CD4-positive, alpha-beta T cell treated with Interleukin-15 for 4 hours (primary cell): ENCODE results near the gene COMP.

Experiments
- DNase-seq: peaks from one replicate; pipeline ENCODE4 v3.0.0-alpha.2; 2020; ENCODE audit warnings: low spot score

COMP gene

DNA sequence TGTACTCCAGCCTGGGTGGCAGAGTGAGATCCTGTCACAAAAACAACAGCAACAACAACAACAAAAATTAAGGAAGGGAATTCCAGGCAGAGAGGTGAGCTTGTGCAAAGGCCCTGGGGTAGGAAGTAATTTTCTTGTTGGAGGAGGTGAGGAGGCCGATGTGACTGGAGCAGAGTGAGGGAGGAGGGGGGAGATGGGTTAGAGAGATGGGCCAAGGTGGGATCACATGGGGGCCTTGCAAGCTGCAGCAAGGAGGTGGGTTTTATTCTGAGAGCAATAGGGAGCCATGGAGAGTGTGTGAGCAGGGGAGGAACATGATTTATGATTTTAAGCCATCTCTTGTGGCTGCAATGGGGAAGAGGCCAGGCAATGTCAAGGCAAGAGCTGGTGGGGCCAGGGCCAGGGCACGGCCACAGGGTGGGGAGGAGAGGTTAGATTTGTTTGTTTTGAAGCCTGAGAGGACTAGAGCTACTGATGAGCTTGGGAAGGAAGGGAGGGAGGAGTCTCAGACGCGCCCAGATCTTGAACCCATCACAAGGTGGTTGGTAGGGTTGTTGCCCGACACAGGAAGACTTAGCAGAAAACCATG is 12.5 kb upstream of the COMP start:
- DNase-seq = no peak

DNA sequence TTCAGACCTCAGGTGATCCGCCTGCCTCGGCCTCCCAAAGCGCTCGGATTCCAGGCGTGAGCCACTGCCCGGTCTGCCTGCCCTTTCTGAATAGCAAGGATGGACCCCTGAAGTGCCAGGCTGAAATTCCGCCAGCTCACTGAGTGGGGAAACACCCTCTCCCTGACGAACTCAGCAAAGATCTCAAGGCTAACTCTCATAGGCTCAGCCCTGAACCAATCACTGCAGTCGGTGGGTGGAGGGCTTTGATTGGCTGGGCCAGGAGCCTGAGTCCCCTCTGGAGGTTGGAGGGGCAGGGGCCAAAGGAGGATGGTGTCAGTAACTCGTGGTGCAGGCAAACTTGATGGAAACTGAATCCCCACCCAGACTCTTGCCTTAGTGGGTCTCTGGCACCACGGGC is 11.2 kb upstream of the COMP start:
- no peak for DNase-seq

DNA sequence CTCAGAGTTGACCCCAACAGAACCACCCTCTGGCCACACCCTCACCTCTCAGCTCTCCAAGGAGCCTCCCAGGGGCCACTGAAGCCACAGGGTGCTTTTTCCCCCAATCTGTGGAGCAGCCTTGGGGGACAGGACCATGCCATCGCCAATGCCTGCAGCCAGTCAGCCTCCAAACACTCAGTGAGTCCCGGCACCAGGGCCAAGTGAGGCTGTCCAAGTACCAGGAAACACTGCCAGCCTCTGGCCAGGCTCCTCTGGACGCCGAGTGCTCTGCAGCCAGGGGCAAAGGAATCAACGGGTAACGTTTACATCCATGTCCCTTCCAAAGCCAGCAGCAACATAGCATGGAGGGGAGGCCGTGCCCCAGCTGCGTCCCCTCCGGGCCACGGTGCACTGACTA is 9.5 kb upstream of the COMP start:
- DNase-seq = no peak

DNA sequence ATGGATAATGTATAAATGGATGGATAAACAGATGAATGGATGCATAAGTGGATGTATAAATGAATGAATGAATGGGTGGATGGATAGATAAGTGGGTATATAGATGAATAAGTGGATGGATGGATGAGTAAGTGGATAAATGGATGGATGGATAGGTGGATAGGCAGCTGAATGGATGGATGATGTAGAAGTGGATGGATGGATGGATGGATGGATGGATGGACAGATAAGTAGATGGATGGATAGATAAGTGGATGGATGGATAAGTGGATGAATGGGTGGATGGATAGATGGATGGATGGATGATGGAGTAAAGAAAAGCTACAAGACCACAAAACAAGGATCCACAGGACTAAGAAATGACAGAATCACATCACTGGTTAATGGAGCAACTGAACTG is 9.0 kb upstream of the COMP start:
- DNase-seq = no peak

DNA sequence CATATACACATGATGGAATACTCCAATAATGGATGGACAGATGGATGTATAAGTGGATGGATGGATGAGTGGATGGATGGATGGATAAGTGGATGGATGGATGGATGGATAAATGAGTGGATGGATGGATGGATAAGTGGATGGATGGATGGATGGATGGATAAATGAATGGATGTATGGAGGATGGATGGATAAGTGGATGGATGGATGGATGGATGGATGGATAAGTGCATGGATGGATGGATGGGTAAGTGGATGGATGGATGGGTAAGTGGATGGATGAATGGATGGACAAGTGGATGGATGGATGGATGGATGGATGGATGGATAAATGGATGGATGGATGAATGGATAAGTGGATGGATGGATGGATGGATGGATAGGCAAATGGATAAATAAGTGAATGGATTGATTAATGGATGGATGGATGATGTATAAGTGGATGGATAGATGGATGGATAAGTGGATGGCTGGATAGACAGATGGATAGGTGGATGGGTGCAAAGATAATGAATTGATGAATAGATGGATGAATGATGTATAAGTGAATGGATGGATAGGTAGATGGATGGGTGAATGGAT is 8.4 kb upstream of the COMP start:
- no peak for DNase-seq

DNA sequence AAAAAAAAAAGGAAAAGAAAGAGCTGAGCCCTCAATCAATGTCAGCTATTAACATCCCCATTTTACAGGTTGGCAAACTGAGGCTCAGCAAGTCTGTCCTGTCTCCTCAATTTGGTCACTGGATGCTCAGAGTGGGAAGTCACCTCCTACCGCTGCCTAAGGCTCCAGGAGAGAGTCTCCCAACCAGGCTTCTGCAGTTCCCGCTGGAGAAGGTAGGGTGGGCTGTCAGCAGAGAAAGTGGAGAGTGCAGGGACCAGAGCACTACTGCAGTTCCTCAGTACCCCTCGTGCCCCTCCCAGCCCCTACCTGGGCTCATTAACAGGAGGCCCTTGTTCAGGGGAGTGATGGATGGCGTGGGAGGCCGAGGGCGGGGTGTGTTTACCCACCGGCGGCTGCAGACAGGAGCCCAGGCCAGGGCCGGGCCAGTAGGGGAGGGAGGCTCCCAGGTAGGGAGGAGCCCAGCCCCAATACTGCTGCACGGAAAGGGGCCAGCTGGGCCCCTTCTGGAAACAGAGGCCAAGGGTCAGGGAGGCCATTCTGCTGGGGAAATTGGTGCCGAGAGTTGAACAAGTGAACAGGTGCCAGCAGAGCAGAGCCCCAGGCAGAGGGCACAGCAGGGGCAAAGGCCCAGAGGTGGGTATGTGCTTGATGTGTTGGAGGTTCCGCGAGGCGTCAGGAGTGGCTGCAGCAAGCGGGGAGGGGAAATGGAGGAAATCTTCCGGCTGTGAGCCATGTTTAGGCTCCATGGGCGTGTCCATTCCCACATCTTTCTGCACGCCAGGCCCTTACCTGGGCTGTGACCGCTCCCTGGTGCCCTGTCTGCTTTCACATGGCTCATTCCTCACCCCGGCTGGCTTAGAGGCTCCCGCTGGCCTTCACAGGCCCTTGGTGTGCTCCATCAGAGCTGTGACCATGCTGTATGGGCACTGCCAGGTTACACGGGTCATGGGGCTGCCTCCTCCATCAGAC is 7.6 kb upstream of the COMP start:
- no peak for DNase-seq

DNA sequence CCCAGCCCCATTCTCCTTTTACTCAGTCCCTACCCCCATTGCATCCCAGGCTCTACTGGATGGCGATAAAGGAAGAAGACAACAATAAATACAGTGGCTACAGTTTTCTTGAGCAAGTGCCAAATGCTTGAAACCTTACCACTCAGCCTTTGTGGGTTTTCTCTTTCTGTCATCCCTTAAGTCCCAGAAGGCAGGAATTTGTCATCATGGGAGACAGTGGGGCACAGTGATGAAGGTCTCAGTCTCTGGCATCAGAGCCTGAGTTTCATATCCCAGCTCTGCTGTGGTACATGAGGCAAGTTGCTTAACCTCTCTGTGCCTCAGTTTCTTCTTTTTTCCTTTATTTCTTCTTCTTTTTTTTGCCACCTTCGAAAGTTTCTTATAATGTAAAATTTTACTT is 5.1 kb upstream of the COMP start:
- no peak for DNase-seq

DNA sequence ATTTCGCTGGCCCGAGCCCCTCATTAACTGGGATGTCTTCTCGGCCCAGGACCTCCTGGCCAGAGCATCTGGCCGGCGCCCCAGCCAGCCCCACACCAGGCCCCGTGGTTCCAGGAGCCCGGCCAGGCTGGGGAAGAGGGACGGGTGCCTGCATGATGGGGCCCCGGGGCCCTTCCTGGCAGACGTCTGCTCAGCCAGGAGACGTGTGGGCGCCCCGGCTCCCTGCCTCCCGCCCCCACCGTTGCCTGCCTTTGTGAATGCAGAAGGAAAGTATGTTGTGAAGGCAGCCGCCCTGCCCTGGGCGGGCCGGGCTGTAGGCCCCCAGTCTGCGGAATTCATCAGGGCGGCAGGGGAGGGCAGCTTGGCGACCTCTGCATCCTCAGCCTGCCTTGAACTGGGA is 4.4 kb upstream of the COMP start:
- DNase-seq = no peak

DNA sequence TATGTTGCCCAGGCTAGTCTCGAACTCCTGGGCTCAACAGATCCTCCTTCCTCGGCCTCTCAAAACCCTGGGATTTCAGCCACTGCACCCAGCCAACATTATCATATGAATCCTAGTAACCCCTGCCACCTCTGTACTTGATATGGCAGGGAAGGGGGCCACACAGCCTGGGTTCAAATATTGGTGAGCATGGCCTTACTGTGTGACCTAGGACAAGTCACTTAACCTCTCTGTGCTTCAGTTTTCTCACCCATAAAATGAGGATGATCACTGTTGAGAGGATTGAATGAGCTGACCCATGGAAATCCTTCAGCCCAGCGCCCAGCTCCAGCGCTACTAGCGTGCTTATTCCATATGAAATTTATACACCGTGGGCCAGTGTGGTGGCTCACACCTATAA is 3.6 kb upstream of the COMP start:
- DNase-seq = no peak

DNA sequence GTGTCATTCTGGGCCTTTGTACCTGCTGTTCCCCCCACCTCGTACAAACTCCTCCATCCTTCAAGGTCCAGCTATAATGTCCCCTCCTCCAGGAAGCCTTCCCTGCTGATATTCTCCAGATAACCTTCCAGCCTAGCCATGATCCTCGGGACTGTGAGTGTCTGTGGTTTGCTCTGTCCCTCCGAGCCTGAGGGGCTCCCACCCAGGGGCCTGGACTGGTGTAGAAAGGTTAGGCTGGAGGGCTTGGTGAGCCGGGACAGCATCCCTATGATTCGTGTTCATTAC is 2.9 kb upstream of the COMP start:
- DNase-seq = no peak

DNA sequence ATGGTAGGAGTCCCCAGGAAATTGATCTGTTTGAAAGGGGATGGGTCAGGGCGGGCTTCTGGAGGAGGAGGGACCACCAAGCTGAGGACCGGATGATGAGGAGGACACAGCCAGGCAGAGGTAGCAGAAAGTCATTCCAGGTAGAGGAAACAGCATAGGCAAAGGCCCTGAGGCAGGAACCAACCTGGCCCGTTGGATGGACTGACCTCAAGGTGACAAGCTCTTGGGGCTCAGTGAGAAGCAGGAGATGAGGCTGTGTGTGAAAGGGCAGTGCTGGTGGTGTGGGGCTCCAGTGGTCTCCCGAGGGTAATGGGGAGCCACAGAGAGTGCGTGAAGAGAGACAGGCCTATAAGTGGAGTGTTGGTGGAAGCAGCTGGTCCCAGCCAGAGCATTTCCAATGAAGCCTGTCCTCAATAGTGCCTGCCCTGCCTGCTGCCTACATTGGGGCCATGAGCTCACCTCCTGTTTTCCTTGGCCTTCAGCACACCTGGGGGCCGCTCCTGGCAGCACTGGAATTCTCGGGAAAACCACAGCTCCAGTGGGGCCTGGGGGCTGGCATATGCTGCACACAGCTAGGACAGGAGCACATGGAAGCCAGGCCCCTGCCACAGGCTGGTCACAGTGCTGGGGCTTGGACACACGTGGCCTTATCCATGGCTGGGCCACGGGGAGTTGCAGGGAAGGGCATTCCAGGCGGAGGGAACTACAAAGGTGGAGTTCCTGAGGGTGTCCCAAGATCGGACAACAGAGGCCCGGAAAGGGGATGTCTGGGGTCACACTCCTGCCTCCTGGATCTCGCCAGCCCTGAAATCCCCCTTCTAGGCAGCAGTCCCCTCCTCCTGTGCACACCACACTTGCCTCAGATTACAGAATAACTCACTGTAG is 2.3 kb upstream of the COMP start:
- no peak for DNase-seq

DNA sequence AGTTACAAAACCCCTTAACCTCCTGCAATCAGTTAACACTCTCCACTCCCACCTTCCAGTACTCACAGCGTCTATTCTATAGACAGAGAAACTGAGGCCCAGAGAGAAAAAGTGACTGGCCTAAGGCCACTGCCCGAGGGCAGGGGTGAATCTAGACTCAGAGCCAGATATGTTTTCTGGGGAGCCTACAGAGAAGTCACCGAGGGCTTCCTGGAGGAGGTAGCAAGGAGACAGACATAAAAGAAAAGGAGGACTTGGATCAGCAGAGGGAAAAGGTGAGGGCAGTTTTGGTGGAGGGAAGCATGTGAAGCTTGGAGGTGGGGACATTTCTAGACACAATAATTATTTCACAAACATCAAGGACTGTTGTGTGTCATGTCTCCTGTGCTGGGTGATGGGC is 1.6 kb upstream of the COMP start:
- DNase-seq = no peak

DNA sequence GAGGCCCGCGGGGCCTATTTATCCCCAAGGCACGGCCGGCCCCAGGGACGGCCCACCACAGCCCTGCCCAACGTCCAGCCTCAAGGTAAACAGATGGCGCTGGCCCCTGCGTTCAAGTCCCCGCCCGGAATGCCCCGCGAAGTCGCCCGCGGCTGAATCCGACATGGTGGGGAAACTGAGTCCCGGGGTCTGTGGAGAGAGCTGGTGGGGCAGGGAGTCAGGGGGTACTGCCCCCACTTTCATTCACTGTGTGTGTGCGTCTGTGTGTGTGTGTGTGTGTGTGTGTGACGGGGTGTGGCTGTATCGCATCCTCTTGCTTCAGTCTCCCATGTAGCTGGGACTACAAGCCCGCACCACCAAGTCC is 192 bp upstream of the COMP start:
- no peak for DNase-seq

DNA sequence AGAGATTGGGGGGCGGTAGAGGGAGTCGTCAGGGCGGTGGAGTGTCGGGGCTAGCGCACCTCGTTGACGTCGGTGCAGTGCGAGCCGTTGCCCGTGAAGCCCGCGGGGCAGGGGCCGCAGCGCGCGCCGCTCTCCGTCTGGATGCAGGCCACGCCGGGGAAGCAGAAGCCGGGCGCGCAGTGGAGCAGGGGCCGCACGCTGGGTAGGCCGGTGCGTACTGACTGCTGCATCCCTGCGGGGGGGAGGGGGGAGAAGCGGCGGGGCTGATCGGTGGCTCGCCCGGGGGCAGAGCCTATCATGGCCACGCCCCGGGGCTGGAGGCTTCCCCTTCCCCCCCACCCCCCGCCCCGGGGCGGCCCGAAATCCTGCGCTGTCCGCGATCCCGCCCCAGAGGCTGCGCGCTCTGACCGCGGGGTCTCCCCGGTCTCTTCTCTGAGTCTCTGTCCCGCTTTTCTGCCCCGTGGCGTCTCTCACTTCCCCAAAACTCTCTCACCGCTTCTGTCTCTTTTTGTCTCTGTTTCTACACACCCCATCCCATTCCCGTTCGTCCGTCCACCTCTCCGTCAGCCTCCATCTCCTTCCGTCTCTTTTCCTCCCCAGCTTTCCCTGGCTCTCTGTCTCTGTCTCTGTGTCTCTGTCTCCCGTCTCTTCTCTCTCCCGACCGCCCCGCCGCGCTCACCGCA is 1.1 kb downstream of the COMP start:
- no peak for DNase-seq

DNA sequence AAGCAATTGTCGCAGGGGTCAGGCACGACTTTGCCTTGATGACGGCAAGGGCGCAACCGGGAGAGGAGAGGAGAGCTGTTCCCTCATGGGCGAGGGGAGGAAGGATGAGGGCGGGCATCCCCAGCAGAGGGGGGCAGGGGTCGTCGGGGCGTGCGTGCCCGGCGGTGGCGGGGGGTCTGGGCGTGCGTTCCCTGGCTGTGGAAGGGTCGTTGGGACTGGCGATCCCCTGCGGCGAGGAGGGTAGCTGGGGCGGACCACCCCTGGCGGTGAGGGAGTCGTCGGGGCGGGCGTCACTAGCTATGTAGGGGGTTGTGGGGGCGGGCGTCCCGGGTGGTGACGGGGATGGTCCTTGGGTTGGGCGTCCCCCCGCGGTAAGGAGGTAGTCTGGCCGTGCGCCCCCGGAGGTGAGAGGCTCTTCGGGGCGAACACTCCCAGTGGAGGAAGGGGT is 1.7 kb downstream of the COMP start:
- no peak for DNase-seq

DNA sequence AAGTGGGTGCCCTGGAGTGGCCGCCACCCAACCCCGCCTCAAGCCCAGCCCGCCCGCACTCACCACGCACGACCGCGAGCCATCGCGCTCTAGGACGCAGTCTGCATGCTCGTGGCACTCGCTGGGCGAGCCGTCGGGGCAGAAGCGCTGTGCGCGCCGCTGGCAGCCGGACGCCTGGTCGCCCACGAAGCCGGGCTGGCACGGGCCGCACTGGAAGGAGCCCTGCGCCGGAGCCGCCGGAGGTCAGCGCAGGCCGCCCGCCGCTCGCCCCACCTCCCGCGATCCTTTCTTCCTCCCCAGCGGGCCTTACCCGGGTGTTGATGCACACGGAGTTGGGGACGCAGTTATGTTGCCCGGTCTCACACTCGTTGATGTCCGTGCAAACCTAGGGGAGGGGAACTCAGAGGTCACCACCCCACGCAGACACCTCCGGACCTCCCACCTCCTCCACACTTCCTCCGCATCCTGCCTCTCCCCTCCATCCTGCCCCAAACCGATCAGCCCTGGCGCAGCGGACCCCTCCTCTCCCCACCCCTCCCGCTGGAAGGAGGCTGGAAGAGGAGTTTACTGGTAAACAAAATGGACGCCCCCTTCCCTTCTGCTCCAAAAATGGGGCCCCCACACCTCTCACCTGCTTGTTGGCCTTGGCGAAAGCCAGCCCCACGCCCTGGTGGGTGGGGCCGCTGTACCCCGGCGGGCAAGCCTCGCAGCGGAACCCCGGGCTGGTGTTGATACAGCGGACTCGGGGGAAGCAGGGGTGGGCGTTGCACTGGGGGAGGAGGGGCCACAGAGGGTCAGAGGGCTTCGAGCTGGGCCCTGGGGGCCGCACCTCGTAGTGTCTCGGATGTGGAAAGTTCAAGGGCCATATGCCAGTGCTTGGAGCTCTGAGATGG is 2.3 kb downstream of the COMP start:
- DNase-seq = no peak

DNA sequence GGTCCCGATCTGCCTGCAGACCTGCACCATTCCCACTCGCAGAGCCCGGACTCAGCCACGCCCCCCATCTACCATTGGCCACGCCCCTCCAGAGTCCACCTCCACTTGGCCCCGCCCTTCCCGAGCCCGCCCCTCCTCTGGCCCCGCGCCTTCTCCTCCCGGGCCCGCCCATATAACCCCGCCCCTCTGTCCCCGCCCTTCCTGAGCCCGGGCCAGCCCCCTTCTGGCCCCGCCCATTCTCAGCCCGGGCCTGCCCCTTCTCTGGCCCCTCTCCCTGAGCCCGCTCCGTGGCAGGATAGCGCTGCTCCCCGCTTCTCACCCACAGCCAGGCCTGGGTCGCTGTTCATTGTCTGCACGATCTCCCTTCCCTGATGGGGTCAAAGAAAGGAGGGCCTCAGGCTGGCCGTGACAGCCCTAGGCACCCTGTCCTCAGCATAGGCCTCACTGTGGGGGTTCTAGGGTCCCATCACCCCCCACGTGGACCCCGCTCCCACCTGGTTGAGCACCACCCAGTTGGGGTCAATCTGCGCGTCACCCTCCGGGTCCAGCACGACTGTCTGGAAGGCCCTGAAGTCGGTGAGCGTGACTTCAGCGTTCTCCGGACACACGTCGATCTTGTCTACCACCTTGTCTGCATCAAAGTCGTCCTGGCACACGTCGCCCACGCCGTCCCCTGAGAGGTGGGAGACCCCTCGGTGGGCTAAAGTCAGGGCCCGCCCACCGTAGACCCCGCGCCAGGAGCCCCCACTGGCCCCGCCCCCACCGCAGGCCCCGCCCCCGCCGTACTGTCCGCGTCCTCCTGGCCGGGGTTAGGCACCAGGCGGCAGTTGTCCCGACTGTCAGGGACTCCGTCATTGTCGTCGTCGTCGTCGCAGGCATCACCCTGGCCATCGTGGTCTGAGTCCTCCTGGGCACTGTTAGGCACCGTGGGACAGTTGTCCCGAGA is 5.7 kb downstream of the COMP start:
- peak; percentile 43 for DNase-seq

DNA sequence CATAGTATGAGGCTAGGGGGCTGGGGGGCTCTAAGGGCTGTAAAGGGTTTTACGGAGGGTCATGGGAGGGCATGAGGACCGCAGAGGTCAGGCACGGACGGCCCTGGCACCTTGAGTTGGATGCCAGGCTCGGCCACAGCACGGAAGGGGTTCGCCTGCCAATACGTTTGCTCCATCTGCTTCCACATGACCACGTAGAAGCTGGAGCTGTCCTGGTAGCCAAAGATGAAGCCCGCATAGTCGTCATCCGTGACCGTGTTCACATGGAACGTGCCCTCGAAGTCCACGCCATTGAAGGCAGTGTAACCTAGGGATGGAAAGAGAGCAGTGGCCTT is 6.4 kb downstream of the COMP start:
- DNase-seq = no peak

DNA sequence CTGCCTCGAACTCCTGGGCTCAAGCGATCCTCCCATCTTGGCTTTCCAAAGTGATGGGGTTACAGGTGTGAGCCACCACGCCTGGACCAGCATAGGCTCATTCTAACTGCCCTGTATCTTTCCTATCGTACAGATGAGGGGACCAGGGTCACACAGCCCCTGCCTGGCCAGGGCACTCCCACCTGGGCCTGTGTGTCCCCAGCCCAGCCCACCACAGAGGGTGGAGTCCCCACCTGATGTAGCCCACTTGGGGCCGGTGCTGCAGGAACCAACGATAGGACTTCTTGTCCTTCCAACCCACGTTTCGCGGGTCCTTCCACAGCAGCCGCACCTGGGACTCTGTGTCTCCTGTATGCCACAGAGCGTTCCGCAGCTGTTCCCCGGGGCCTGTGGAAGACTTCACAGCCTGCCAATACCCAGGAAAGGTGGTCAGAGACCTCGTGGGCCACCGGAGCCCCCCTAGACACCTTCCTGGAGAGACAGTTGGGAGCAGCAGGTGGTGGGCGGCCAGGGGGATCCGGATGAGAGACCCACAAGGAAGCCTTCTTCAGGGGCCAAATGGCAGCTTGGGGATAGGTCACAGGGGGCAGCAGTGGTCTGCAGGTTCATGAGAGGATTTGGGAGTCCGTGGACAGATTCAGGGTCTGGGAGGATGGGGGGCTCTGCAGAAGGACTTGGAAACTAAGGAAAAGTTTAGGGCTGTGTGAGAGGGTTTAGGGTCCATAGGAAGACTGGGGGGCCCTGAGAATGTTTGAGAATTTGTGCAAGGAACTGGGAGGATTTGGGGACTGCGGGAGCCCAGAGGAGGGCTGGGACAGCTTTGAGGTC is 6.9 kb downstream of the COMP start:
- no peak for DNase-seq
